Trophoblast cell (in vitro differentiated cells and primary cell): ENCODE data around the gene SAMD9.

Source experiments
- DNase-seq, 2 donors: peaks; one replicate each; pipeline ENCODE4 v3.0.0-alpha.2; 2016
- H2AFZ ChIP-seq: 2 replicates; pipeline ENCODE4 v1.6.1; 2013; ENCODE audit warnings: low read length, moderate library complexity, mild to moderate bottlenecking; ENCODE audit not compliant: insufficient read depth, poor library complexity
- H2AK5ac ChIP-seq: 2 replicates; pipeline ENCODE4 v1.6.1; 2013; ENCODE audit warnings: mild to moderate bottlenecking, low read length
- H2BK120ac ChIP-seq: 2 replicates; pipeline ENCODE4 v1.6.1; 2013; ENCODE audit warnings: low read length, mild to moderate bottlenecking, moderate library complexity; ENCODE audit not compliant: insufficient read depth, poor library complexity
- H2BK12ac ChIP-seq: 2 replicates; pipeline ENCODE4 v1.6.1; 2013; ENCODE audit warnings: mild to moderate bottlenecking, low read length, moderate library complexity
- H2BK5ac ChIP-seq: 2 replicates; pipeline ENCODE4 v1.6.1; 2013; ENCODE audit warnings: low read length, low read depth, moderate library complexity, mild to moderate bottlenecking; ENCODE audit not compliant: poor library complexity
- H3K14ac ChIP-seq: 2 replicates; pipeline ENCODE4 v1.6.1; 2013; ENCODE audit warnings: mild to moderate bottlenecking, low read length
- H3K18ac ChIP-seq: 2 replicates; pipeline ENCODE4 v1.6.1; 2013; ENCODE audit warnings: mild to moderate bottlenecking, low read length
- H3K23ac ChIP-seq: 2 replicates; pipeline ENCODE4 v1.6.1; 2013; ENCODE audit warnings: low read length
- H3K27ac ChIP-seq: 2 replicates; pipeline ENCODE4 v1.5.1; 2013; ENCODE audit warnings: low read depth, mild to moderate bottlenecking, inconsistent platforms, low read length, moderate library complexity
- H3K27me3 ChIP-seq: 2 replicates; pipeline ENCODE4 v1.6.1; 2013; ENCODE audit warnings: inconsistent platforms, mild to moderate bottlenecking, low read length, moderate library complexity; ENCODE audit not compliant: insufficient read depth
- H3K36me3 ChIP-seq, 2 experiments: 1 replicate in 1 of 2; 2 replicates in 1 of 2; pipeline ENCODE4 v1.6.1; 2013; ENCODE audit warnings: low read length in 2 of 2, mild to moderate bottlenecking in 2 of 2, moderate library complexity in 1 of 2; ENCODE audit not compliant: insufficient read depth in 2 of 2, control insufficient read depth in 1 of 2
- H3K4ac ChIP-seq: 2 replicates; pipeline ENCODE4 v1.6.1; 2013; ENCODE audit warnings: low read depth, mild to moderate bottlenecking, low read length, moderate library complexity
- H3K4me1 ChIP-seq, 2 experiments: 1 replicate in 1 of 2; 2 replicates in 1 of 2; pipeline ENCODE4 v1.6.1; 2013; ENCODE audit warnings: low read length in 2 of 2, mild to moderate bottlenecking in 2 of 2, moderate library complexity in 1 of 2; ENCODE audit not compliant: insufficient read depth in 2 of 2, control insufficient read depth in 1 of 2
- H3K4me2 ChIP-seq: 2 replicates; pipeline ENCODE4 v1.6.1; 2013; ENCODE audit warnings: inconsistent platforms, mild to moderate bottlenecking, low read length, moderate library complexity
- H3K4me3 ChIP-seq: 2 replicates; pipeline ENCODE4 v1.5.1; 2013; ENCODE audit warnings: mild to moderate bottlenecking, low read depth, low read length, inconsistent platforms
- H3K79me1 ChIP-seq: one replicate; pipeline ENCODE4 v1.6.1; 2013; ENCODE audit warnings: low read length
- H3K79me2 ChIP-seq: 2 replicates; pipeline ENCODE4 v1.6.1; 2013; ENCODE audit warnings: low read length, mild to moderate bottlenecking; ENCODE audit not compliant: control insufficient read depth, insufficient read depth, poor library complexity
- H3K9ac ChIP-seq: 2 replicates; pipeline ENCODE4 v1.6.1; 2013; ENCODE audit warnings: mild to moderate bottlenecking, low read length
- H3K9me3 ChIP-seq: 2 replicates; pipeline ENCODE4 v1.6.1; 2013; ENCODE audit warnings: low read depth, mild to moderate bottlenecking, control low read depth, inconsistent platforms, low read length; ENCODE audit not compliant: insufficient read depth
- H4K12ac ChIP-seq: 2 replicates; pipeline ENCODE4 v1.6.1; 2013; ENCODE audit warnings: low read depth, mild to moderate bottlenecking, low read length, moderate library complexity
- H4K8ac ChIP-seq: 2 replicates; pipeline ENCODE4 v1.6.1; 2013; ENCODE audit warnings: low read depth, mild to moderate bottlenecking, low read length, moderate library complexity
- H4K91ac ChIP-seq: one replicate; pipeline ENCODE4 v1.6.1; 2013; ENCODE audit warnings: low read depth, mild to moderate bottlenecking, low read length, moderate library complexity
- WGBS: extraction: QIAGEN DNeasy Blood & Tissue Kit; methylation state at CpG from one replicate; pipeline ENCODE4 v1.1.7; 2013; ENCODE audit warnings: missing lambda C conversion rate; ENCODE audit not compliant: insufficient read length, insufficient coverage; ENCODE audit errors: extremely low coverage; 5-methylcytosine and 5-hydroxymethylcytosine counted together

The SAMD9 gene

DNA sequence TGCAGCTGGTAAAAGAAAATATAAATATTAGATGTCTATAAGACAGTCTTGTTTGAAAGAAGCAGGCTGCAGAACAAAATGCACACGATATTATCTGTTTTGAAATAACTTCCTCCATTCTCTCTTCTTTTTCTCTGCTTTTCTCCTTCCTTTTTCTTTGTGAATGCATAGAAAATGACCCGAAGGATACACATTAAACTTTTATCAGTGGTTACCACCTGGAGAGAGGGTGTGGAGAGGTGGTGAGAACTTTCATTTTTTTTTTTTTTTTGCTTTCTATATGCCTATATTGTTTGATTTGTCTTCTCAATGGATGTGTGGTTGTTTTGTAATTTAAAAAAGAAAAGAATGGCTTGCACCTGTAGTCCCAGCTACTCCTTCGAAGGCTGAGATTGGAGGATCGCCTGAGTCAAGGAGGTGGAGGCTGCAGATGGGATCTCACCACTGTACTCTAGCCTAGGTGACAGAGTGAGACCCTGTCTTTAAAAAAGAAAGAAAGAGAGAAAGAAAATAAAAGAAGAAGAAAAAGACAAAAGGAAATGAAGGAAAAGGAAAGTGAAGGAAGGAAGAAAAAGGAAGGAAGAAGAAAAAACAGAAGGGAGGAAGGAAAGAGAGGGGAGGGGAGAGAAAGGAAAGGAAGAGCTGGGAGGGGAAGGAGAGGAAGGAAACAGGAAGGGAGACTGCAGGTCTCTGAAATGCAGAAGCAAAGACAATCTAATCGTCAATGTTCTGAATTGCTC lies 64.4 kb downstream of the SAMD9 start:
- no peak for DNase-seq
- no peak overlapping the region for H3K4me2 ChIP-seq
- H3K27ac ChIP-seq: no peak overlapping the region
- no peak overlapping the region for H2AFZ ChIP-seq
- H3K9me3 ChIP-seq: no peaks in the 10 kb centered on the region
- H3K79me2 ChIP-seq: no peaks in the 10 kb centered on the region
- no peak overlapping the region for H3K4me3 ChIP-seq
- no peaks in the 10 kb centered on the region for H3K79me1 ChIP-seq
- H2BK120ac ChIP-seq: no peak overlapping the region
- no peak overlapping the region for H4K12ac ChIP-seq
- no peak overlapping the region for H2AK5ac ChIP-seq
- H2BK5ac ChIP-seq: no peak overlapping the region
- no peaks in the 10 kb centered on the region for H3K4me1 ChIP-seq
- H3K14ac ChIP-seq: no peak overlapping the region
- H3K27me3 ChIP-seq: no peaks in the 10 kb centered on the region
- no peak overlapping the region for H2BK12ac ChIP-seq
- no peak overlapping the region for H3K4ac ChIP-seq
- no peak overlapping the region for H3K23ac ChIP-seq
- no peak overlapping the region for H3K9ac ChIP-seq
- H3K36me3 ChIP-seq: no peaks in the 10 kb centered on the region
- WGBS: no CpG with 5 or more reads among the region's 5 CpGs
- H4K8ac ChIP-seq: no peak overlapping the region
- H3K18ac ChIP-seq: no peak overlapping the region
- no peak overlapping the region for H4K91ac ChIP-seq

DNA sequence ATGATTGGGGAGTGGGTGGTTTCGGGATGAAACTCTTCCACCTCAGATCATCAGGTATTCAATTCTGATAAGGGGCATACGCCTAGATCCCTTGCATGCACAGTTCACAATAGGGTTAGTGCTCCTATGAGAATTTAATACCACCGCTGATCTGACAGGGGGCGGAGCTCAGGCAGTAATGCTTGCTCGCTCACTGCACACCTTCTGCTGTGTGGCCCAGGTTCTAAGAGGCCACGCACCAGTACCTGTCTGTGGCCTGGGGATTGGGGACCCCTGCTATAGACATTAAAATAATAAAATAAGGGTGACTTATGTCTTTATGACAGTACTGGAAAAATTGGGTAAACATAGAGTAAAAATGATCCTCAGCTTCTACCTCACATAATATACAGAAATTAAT lies 66.1 kb downstream of the SAMD9 start:
- no peaks in the 10 kb centered on the region for H3K9me3 ChIP-seq
- no peak overlapping the region for H3K4me2 ChIP-seq
- no peaks in the 10 kb centered on the region for H3K36me3 ChIP-seq
- no peak overlapping the region for H2BK120ac ChIP-seq
- no peak overlapping the region for H3K9ac ChIP-seq
- H3K79me2 ChIP-seq: no peaks in the 10 kb centered on the region
- H4K91ac ChIP-seq: no peak overlapping the region
- H3K79me1 ChIP-seq: no peaks in the 10 kb centered on the region
- H3K4ac ChIP-seq: no peak overlapping the region
- H2AFZ ChIP-seq: no peak overlapping the region
- no CpG with 5 or more reads among the region's 6 CpGs for WGBS
- H3K14ac ChIP-seq: no peak overlapping the region
- H2BK5ac ChIP-seq: no peak overlapping the region
- no peaks in the 10 kb centered on the region for H3K27me3 ChIP-seq
- H4K8ac ChIP-seq: no peak overlapping the region
- H3K4me1 ChIP-seq: no peaks in the 10 kb centered on the region
- H2BK12ac ChIP-seq: no peak overlapping the region
- H3K4me3 ChIP-seq: no peak overlapping the region
- no peak overlapping the region for H3K27ac ChIP-seq
- no peak overlapping the region for H3K18ac ChIP-seq
- no peak overlapping the region for H3K23ac ChIP-seq
- DNase-seq: no peak
- H4K12ac ChIP-seq: no peak overlapping the region
- no peak overlapping the region for H2AK5ac ChIP-seq
